ENCODE data around the gene REPIN1.

The REPIN1 gene

DNA sequence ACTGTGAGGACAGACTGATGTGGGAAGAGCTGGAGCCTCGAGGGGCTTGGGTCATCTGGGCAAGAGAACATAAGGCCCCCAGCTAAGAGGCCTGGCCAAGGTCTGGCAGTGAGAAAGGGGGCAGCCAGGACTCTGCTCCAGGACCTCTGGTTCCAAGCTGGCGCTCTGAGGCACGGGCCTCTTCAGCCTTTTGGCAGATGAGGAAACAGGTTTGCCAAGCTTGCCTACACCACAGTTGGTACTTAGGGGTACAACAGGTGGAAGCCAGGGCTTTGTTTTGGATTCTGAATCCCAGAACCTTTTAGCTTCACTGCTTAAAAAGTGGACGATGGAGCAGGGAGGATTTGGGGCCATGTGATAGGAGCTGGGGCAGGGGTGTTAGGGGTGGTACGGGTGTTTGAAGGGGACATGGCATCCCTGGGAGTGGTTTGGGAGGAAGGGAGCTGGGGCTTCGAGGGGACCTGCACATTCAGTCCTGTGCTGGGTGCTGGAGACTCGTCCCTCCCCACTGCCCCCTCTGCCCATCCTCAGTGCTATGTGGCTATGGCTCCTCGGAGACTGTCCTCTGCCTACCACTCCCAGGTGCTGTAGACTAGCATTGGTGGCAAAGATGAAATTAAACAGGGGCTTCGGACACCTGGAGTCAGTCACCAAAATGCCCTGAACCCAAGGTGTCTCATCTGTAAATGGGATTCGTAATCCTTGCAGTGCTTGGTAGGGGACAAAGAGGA, 40.8 kb downstream of the REPIN1 start:
- DNase-seq = no peak

DNA sequence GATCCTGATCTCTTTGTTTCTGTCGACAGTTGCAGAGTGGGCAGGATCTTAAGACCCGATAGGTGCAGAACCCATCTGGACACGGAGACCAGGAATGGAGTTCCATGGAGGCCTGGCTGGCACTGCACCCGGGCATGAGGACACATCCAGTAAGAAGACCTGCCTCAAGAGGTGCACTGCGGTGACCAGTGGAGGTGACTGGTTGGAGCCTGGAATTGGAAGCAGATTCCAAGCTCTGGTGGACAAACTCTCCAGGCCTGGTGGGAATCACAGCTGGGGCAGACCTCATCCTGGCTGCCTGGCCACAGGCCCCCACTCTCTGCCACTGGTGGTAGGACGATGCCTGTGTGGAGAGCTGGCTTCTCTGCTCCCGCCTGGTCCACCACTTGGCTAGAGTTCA, 41.5 kb downstream of the REPIN1 start:
- DNase-seq = no peak

DNA sequence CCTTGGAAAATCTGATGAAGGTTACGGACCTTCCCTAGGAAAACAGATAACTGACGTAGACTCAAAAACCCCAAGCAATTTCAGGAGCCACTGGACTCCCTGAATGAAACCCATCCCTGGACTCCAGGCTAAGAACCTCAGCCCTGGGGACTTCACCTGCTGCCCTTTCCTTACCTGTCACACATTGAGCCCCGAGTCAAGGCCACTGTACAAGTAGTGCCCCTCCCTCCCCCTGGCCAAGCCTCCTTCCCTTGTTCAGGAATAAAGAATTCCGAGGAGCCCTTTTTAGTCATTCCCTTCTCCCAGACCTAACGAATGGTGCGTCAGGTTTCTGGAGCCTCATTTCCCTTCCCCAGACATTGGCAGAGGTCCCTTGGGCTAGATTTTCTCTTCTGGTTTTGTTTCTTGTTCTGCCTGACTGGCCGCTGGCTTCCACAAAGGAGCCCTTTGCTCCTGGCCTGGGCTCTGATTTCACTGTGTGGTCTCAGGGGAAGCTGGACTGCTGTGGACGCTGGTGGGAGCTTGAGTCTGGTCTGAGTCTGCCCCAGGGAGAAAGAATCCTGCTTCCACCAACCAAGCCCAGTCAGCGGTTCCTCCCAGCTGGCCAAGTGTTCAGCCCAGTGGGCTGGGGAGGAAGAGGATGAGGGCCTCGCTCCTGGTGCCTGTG, 42.2 kb downstream of the REPIN1 start:
- DNase-seq = no peak

- no peak for DNase-seq
These were observed 43.0 kb downstream of the REPIN1 start for GRCh38 chr7:150411606-150412005.

DNA sequence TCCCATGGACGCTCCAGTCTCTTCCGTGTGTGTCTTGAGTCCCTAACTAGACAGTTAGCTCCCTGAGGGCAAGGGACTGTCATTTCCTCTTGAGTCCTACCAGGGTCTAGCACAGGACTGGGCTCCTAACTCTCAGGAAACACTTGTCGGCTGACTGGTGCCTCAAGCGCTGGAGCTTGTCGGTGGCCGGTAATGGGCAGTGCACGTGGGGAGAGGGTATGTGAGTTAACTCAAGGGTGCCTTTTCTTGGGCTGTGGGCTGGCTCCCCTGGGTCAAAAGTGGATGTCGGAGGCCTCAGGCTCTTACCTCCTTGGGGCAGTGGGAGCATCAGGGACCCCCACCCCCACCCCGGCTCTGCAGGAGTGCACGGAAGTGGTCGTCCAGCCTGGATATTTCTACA, 43.4 kb downstream of the REPIN1 start:
- DNase-seq = no peak

- DNase-seq = no peak
These were observed 44.2 kb downstream of the REPIN1 start for GRCh38 chr7:150412518-150413488.

- DNase-seq = no peak
These were observed 45.0 kb downstream of the REPIN1 start for GRCh38 chr7:150413640-150414081.

- no peak for DNase-seq
These were observed 46.8 kb downstream of the REPIN1 start for GRCh38 chr7:150415161-150416153.

GRCh38 chr7:150417239-150417638, 48.6 kb downstream of the REPIN1 start:
- no peak for DNase-seq

GRCh38 chr7:150417863-150418262, 49.2 kb downstream of the REPIN1 start:
- DNase-seq = no peak

- DNase-seq = no peak
These were observed 51.6 kb downstream of the REPIN1 start for GRCh38 chr7:150420242-150420641.

DNA sequence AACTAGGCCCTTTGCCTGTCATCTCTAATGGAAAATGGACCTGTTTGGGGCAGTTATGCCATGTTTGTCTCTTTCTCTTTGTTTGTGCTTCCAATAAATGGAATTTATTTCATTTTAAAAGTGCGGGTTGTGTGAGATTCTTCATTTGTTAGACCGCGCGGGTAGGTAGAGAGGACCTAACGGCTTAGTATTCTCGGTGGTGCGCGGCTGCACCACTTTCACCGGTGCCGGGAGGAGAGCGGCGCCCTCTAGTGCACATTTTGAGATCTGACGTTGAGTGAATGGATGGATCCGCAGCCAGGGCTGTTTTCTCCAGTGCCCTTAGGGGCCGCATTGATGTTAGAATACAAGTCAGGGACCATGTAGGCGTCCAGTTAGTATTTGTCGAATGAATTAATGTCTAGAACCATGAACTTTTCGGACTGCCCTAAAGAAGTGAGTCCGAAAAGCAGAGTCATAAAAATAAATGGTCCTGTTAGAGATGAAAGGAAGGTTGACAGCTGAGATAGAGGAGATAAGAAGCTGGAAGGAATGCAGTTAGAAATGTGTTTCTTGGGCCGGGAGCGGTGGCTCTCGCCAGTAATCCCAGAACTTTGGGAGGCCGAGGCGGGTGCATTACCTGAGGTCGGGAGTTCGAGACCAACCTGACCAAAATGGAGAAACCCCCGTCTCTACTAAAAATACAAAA, 52.5 kb downstream of the REPIN1 start:
- DNase-seq = peak; percentile 41 to 81 (median 72)

DNA sequence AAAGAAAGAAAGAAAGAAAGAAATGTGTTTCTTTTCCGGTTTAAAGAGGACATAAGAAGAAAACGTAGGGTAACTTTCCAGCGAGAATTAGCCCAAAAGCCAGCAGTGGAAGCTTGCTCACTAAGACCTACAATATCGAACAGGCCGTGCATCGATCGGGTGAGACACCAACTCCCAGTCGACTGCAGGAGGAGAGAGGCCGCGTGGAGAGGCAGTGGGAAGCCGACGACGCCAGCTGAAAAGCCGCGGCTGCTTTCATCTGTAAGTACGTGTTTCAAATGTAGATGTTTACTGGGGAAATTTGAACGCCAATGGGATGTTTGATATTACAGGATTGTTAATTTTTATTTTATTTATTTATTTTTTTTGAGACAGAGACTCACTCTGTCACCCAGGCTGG, 53.2 kb downstream of the REPIN1 start:
- DNase-seq = no peak

All from activated naive CD4-positive, alpha-beta T cell (primary cell).